ENCODE results near the gene FERMT1. TPM values are rescaled to one million over a fixed set of nuclear protein-coding genes. Genes with fewer than 3 reads are reported as not detected.

The FERMT1 gene
- total and polyA plus RNA-seq, 2 donors (not counting 1 experiment from before 2014, with no cell fraction given), result not detected

GRCh38 chr20:6028818-6029217 is 94.0 kb downstream of the FERMT1 start:
- Histone ChIP-seq H2AFZ (ENCODE audit: insufficient read depth, low read depth, low read length, poor library complexity, severe bottlenecking) (no peak overlapping the region), H3K4me1 (ENCODE audit: control insufficient read depth in 2 of 2, insufficient read depth in 2 of 2, low read length in 2 of 2) (no peaks in the 10 kb centered on the region), H4K20me1 (ENCODE audit: control insufficient read depth, insufficient read depth, low read length, poor library complexity, severe bottlenecking) (no peaks in the 10 kb centered on the region), H3K9ac (ENCODE audit: low read length) (no peak overlapping the region), H3K27ac (ENCODE audit: low read length in 2 of 2) (no peak overlapping the region), H3K4me2 (replicated peaks; ENCODE audit: low read depth, low read length, poor library complexity, severe bottlenecking) (no peak overlapping the region), H3K79me2 (ENCODE audit: control insufficient read depth, insufficient read depth, low read length) (peaks cover 3% of the 10 kb centered on the region), H3K27me3 (replicated peaks in 1 of 4; ENCODE audit: control extremely low read depth in 1 of 4, control insufficient read depth in 3 of 4, insufficient read depth in 4 of 4, low read length in 3 of 4) (no peaks in the 10 kb centered on the region), H3K4me3 (ENCODE audit: control extremely low read depth in 1 of 5, extremely low read depth in 1 of 5, insufficient read depth in 1 of 5, low read depth in 2 of 5, low read length in 4 of 5) (no peak overlapping the region), H3K36me3 (replicated peaks in 1 of 2; ENCODE audit: control extremely low read depth in 1 of 2, control insufficient read depth in 1 of 2, extremely low read depth in 1 of 2, insufficient read depth in 2 of 2, low read length in 1 of 2) (peaks cover 7 to 33% of the 10 kb centered on the region in 2 experiments), H3K9me3 (ENCODE audit: control extremely low read depth in 1 of 3, control insufficient read depth in 2 of 3, insufficient read depth in 1 of 3, low read length in 2 of 3) (peaks cover 0 to 4% (median 0%) of the 10 kb centered on the region in 3 donors)
- H3K27me3 Mint-ChIP-seq, result no peaks in the 10 kb centered on the region
- H3K27ac Mint-ChIP-seq, result no peak overlapping the region
- intact Hi-C loops (cut with micrococcal nuclease), result no loop called here
- ChIA-PET CTCF (no interaction called here), POLR2A (no interaction called here)
- H3K4me3 Mint-ChIP-seq, result no peak overlapping the region
- ATAC-seq (ENCODE audit: low read depth) (no peak), DNase-seq (no peak)
- TF ChIP-seq EZH2 (IDR thresholded peaks at IDR 0.05; ENCODE audit: borderline replicate concordance, insufficient read depth, low read depth, low read length, poor library complexity, severe bottlenecking) (no peak), CTCF (IDR thresholded peaks at IDR 0.05) (no peak)
- H3K9me3 Mint-ChIP-seq (ENCODE audit: insufficient read depth), result peaks cover 4% of the 10 kb centered on the region
- H3K4me1 Mint-ChIP-seq, result no peaks in the 10 kb centered on the region

GRCh38 chr20:6026051-6026450 is 96.8 kb downstream of the FERMT1 start:
- CTCF ChIA-PET, result no interaction called here
- Mint-ChIP-seq H3K4me1 (no peaks in the 10 kb centered on the region), H3K27me3 (no peaks in the 10 kb centered on the region), H3K9me3 (ENCODE audit: insufficient read depth) (peaks cover 4% of the 10 kb centered on the region), H3K27ac (no peak overlapping the region), H3K4me3 (no peak overlapping the region)
- TF ChIP-seq EZH2 (IDR thresholded peaks at IDR 0.05; ENCODE audit: borderline replicate concordance, insufficient read depth, low read depth, low read length, poor library complexity, severe bottlenecking), result no peak
- no peak for TF ChIP-seq CTCF (IDR thresholded peaks at IDR 0.05)
- Histone ChIP-seq H3K79me2 (ENCODE audit: control insufficient read depth, insufficient read depth, low read length) (peaks cover 13% of the 10 kb centered on the region), H3K36me3 (replicated peaks in 1 of 2; ENCODE audit: control extremely low read depth in 1 of 2, control insufficient read depth in 1 of 2, extremely low read depth in 1 of 2, insufficient read depth in 2 of 2, low read length in 1 of 2) (peaks cover 9 to 27% of the 10 kb centered on the region in 2 experiments), H2AFZ (ENCODE audit: insufficient read depth, low read depth, low read length, poor library complexity, severe bottlenecking) (no peak overlapping the region), H4K20me1 (ENCODE audit: control insufficient read depth, insufficient read depth, low read length, poor library complexity, severe bottlenecking) (no peaks in the 10 kb centered on the region), H3K4me1 (ENCODE audit: control insufficient read depth in 2 of 2, insufficient read depth in 2 of 2, low read length in 2 of 2) (no peaks in the 10 kb centered on the region), H3K27me3 (replicated peaks in 1 of 4; ENCODE audit: control extremely low read depth in 1 of 4, control insufficient read depth in 3 of 4, insufficient read depth in 4 of 4, low read length in 3 of 4) (no peaks in the 10 kb centered on the region), H3K9me3 (ENCODE audit: control extremely low read depth in 1 of 3, control insufficient read depth in 2 of 3, insufficient read depth in 1 of 3, low read length in 2 of 3) (peaks cover 0 to 4% (median 0%) of the 10 kb centered on the region in 3 donors), H3K9ac (ENCODE audit: low read length) (no peak overlapping the region), H3K4me2 (replicated peaks; ENCODE audit: low read depth, low read length, poor library complexity, severe bottlenecking) (no peak overlapping the region), H3K4me3 (ENCODE audit: control extremely low read depth in 1 of 5, extremely low read depth in 1 of 5, insufficient read depth in 1 of 5, low read depth in 2 of 5, low read length in 4 of 5) (no peak overlapping the region), H3K27ac (ENCODE audit: low read length in 2 of 2) (no peak overlapping the region)
- no CpG with 5 or more reads among the region's 3 CpGs for WGBS (ENCODE audit: insufficient coverage)
- intact Hi-C loops (cut with micrococcal nuclease), result no loop called here
- no peak for DNase-seq
- no peak for ATAC-seq (ENCODE audit: low read depth)
- POLR2A ChIA-PET, result no interaction called here

Other genes with a start within 250 kb of the FERMT1 start
- not detected in 2 replicates for gene CHGB, start 211.5 kb downstream of the FERMT1 start, total RNA-seq
- not detected in 2 replicates for gene CHGB, start 211.5 kb downstream of the FERMT1 start, polyA plus RNA-seq
- 14.2 and 18.2 TPM in 2 replicates for gene TRMT6, start 172.5 kb downstream of the FERMT1 start, total RNA-seq
- gene TRMT6, start 172.5 kb downstream of the FERMT1 start, polyA plus RNA-seq, result 5.7 and 7.1 TPM in 2 replicates
- 13.7 and 13.8 TPM in 2 replicates for gene MCM8, start 172.4 kb downstream of the FERMT1 start, total RNA-seq
- 2.6 and 4.4 TPM in 2 replicates for gene MCM8, start 172.4 kb downstream of the FERMT1 start, polyA plus RNA-seq
- gene CRLS1, start 116.9 kb downstream of the FERMT1 start, total RNA-seq, result 20.8 and 21.8 TPM in 2 replicates
- gene CRLS1, start 116.9 kb downstream of the FERMT1 start, polyA plus RNA-seq, result 14.4 and 15.6 TPM in 2 replicates
- gene LRRN4, start 69.0 kb downstream of the FERMT1 start, total RNA-seq, result not detected in 2 replicates
- 0.07 TPM in 1 of 2 replicates, not detected in the other for gene LRRN4, start 69.0 kb downstream of the FERMT1 start, polyA plus RNA-seq

Measured in B cell (primary cell).